HepG2 (cell line): ENCODE results near the gene SLC9A9. TPM values are rescaled to one million over a fixed set of nuclear protein-coding genes. Genes with fewer than 3 reads are reported as not detected.

Experiments used
- ATAC-seq: fragments of 200-7000 bp; cut with Tn5 transposase; 3 replicates; pipeline ENCODE4 v1.9.1; 2020; ENCODE audit warnings: mild to moderate bottlenecking, moderate library complexity
- BruUV-seq: library from RNA; stranded (reverse); fragments of 400-500 nt; replicated peaks from 2 replicates; lab custom pipeline; 2021; lab: Mats Ljungman, UMichigan
- CTCF ChIA-PET: fragments of 300-600 bp; formaldehyde crosslinking; extraction: SDS; loops from one replicate; lab custom pipeline; 2021; ENCODE audit warnings: low total read pairs, inconsistent platforms, low intra/inter-chr PET ratio; lab: Yijun Ruan, JAX
- POLR2A ChIA-PET: fragments of 350-600 bp; sonication (Branson Sonifier 250); formaldehyde crosslinking; loops from one replicate; lab custom pipeline; 2020; ENCODE audit warnings: antibody characterized with exemption, inconsistent platforms; lab: Yijun Ruan, JAX
- DNase-seq: peaks from one replicate; pipeline ENCODE4 v3.0.0-alpha.2; 2015; ENCODE audit warnings: low spot score
- FAIRE-seq: peaks from 3 replicates; lab custom pipeline; 2011; peaks lifted over from hg19 to GRCh38; lab: Jason Lieb, UNC
- H2AFZ ChIP-seq: one replicate; pipeline ENCODE4 v1.6.1; 2011; ENCODE audit warnings: low read length, inconsistent platforms
- H3K27ac ChIP-seq: fragments of 300-600 bp; 3 replicates; pipeline ENCODE4 v1.8.0; 2011; ENCODE audit warnings: mixed run types, mild to moderate bottlenecking, mixed read lengths, low read length, inconsistent platforms; ENCODE audit not compliant: insufficient read depth; ENCODE audit errors: extremely low read length
- H3K27me3 ChIP-seq, 2 experiments: fragments of 200-600 bp in 1 of 2; 2 replicates in 1 of 2; 3 replicates in 1 of 2; pipeline versions ENCODE4 v1.6.0 to v1.8.0; 2011; ENCODE audit warnings: low read length in 2 of 2, mild to moderate bottlenecking in 2 of 2, moderate library complexity in 2 of 2, inconsistent platforms in 1 of 2; ENCODE audit not compliant: insufficient read depth in 2 of 2, control insufficient read depth in 1 of 2
- H3K36me3 ChIP-seq, 2 experiments: fragments of 200-600 bp in 1 of 2; replicated peaks in 1 of 2; 2 replicates in 1 of 2; 3 replicates in 1 of 2; pipeline versions ENCODE4 v1.5.1 to v1.8.0; 2011; ENCODE audit warnings: low read length in 2 of 2, inconsistent platforms in 1 of 2; ENCODE audit not compliant: insufficient read depth in 2 of 2, control insufficient read depth in 1 of 2
- H3K4me1 ChIP-seq: 2 replicates; pipeline ENCODE4 v1.5.1; 2012; ENCODE audit warnings: low read length, inconsistent platforms; ENCODE audit not compliant: insufficient read depth
- H3K4me2 ChIP-seq: 2 replicates; pipeline ENCODE4 v1.6.0; 2011; ENCODE audit warnings: low read depth, low read length, inconsistent platforms
- H3K4me3 ChIP-seq, 3 experiments: fragments of 200-600 bp in 1 of 3; sonication (generic), shearing (Covaris generic) in 1 of 3; replicated peaks in 1 of 3; 2 replicates each; pipeline ENCODE4 v1.5.1; 2011 to 2016; ENCODE audit warnings: low read length in 3 of 3, inconsistent platforms in 2 of 3, low read depth in 2 of 3, mild to moderate bottlenecking in 2 of 3, control low read depth in 1 of 3, mixed read lengths in 1 of 3; ENCODE audit not compliant: insufficient read depth in 1 of 3
- H3K79me2 ChIP-seq: one replicate; pipeline ENCODE4 v1.6.1; 2011; ENCODE audit warnings: low read length, inconsistent platforms; ENCODE audit not compliant: insufficient read depth
- H3K9ac ChIP-seq: 2 replicates; pipeline ENCODE4 v1.6.0; 2011; ENCODE audit warnings: mild to moderate bottlenecking, low read depth, low read length, inconsistent platforms; ENCODE audit not compliant: insufficient read depth
- H3K9me3 ChIP-seq: 2 replicates; pipeline ENCODE4 v1.5.1; 2012; ENCODE audit warnings: mild to moderate bottlenecking, low read length
- H4K20me1 ChIP-seq: 2 replicates; pipeline ENCODE4 v1.6.0; 2011; ENCODE audit warnings: inconsistent platforms, mild to moderate bottlenecking, low read length, moderate library complexity; ENCODE audit not compliant: insufficient read depth
- AHR ChIP-seq: IDR thresholded peaks from 2 replicates; pipeline ENCODE4 v1.6.1; 2018; ENCODE audit warnings: missing genetic modification reagents, missing compliant biosample characterization
- CCDC6 ChIP-seq: sonication (generic); formaldehyde crosslinking; IDR thresholded peaks from 2 replicates; pipeline ENCODE4 v1.8.1; 2022; ENCODE audit warnings: mild to moderate bottlenecking, missing genetic modification reagents, moderate library complexity
- IKZF4 ChIP-seq: sonication (generic); formaldehyde crosslinking; IDR thresholded peaks from 2 replicates; pipeline ENCODE4 v1.5.1; 2020; ENCODE audit warnings: borderline replicate concordance, mild to moderate bottlenecking, low read depth, missing genetic modification reagents; ENCODE audit errors: not compliant biosample characterization
- IRF2 ChIP-seq: IDR thresholded peaks from 2 replicates; pipeline ENCODE4 v1.6.1; 2018; ENCODE audit warnings: missing genetic modification reagents, missing compliant biosample characterization
- MBNL3 ChIP-seq: fragments of 250-450 bp; sonication (Bioruptor Pico); conservative IDR thresholded peaks from 2 replicates; pipeline ENCODE4 v1.8.0; 2022; ENCODE audit warnings: mild to moderate bottlenecking, inconsistent platforms
- NCOA2 ChIP-seq: sonication (generic); formaldehyde crosslinking; IDR thresholded peaks from 2 replicates; pipeline ENCODE4 v1.8.0; 2022; ENCODE audit warnings: inconsistent platforms
- PPARG ChIP-seq: conservative IDR thresholded peaks from 2 replicates; pipeline ENCODE4 v1.6.1; 2016; ENCODE audit warnings: missing biosample characterization, missing genetic modification reagents
- RCOR2 ChIP-seq: IDR thresholded peaks from 2 replicates; pipeline ENCODE4 v1.6.1; 2016; ENCODE audit warnings: missing biosample characterization, missing genetic modification reagents
- REPIN1 ChIP-seq: sonication (generic); formaldehyde crosslinking; IDR thresholded peaks from 2 replicates; pipeline ENCODE4 v1.8.0; 2022; ENCODE audit warnings: missing genetic modification reagents, low read depth, mild to moderate bottlenecking, borderline replicate concordance
- SRSF4 ChIP-seq: fragments of 200-400 bp; formaldehyde crosslinking; IDR thresholded peaks from one replicate; pipeline ENCODE4 v1.6.1; 2018; ENCODE audit warnings: mild to moderate bottlenecking, low read depth, low read length, moderate library complexity; ENCODE audit not compliant: poor library complexity, severe bottlenecking
- TBL1XR1 ChIP-seq: fragments of 150-350 bp; IDR thresholded peaks from 2 replicates; pipeline ENCODE4 v1.6.1; 2014; ENCODE audit warnings: borderline replicate concordance, low read length; ENCODE audit not compliant: partially characterized antibody
- YY1 ChIP-seq: IDR thresholded peaks from 2 replicates; pipeline ENCODE4 v1.6.1; 2011; ENCODE audit warnings: low read length, low read depth, moderate library complexity, mild to moderate bottlenecking; ENCODE audit not compliant: insufficient read depth, insufficient replicate concordance
- ZNF124 ChIP-seq: sonication (generic); formaldehyde crosslinking; IDR thresholded peaks from 2 replicates; pipeline ENCODE4 v1.4.0; 2020; ENCODE audit warnings: missing genetic modification reagents
- ZNF260 ChIP-seq: sonication (generic); formaldehyde crosslinking; IDR thresholded peaks from 2 replicates; pipeline ENCODE4 v1.4.0; 2020; ENCODE audit warnings: missing genetic modification reagents, low read depth, mild to moderate bottlenecking, borderline replicate concordance
- ZNF281 ChIP-seq: sonication (generic); formaldehyde crosslinking; IDR thresholded peaks from 2 replicates; pipeline ENCODE4 v1.4.0; 2020; ENCODE audit warnings: missing genetic modification reagents, borderline replicate concordance
- ZNF672 ChIP-seq: sonication (generic); formaldehyde crosslinking; IDR thresholded peaks from 2 replicates; pipeline ENCODE4 v1.8.1; 2022; ENCODE audit warnings: missing genetic modification reagents
- ZSCAN20 ChIP-seq: sonication (generic); formaldehyde crosslinking; IDR thresholded peaks from 2 replicates; pipeline ENCODE4 v1.4.0; 2020; ENCODE audit warnings: missing genetic modification reagents, mild to moderate bottlenecking, borderline replicate concordance
- WGBS: methylation state at CpG from one replicate; pipeline ENCODE4 v1.1.6; 2017; ENCODE audit warnings: low lambda C conversion rate; 5-methylcytosine and 5-hydroxymethylcytosine counted together
- in situ Hi-C: cut with HindIII; loops from 2 replicates; pipeline ENCODE4 v1.10.0; 2017; ENCODE audit warnings: low pct_unique_long_range_greater_than_20kb; ENCODE audit not compliant: extremely low pct_ligation_motif_present
- intact Hi-C: fragments of 100-400 bp; cut with micrococcal nuclease; formaldehyde crosslinking; loops from one replicate; pipeline ENCODE4 v1.10.0; 2022; ENCODE audit not compliant: unreplicated experiment
- polyA plus RNA-seq, 8 experiments: library from polyadenylated mRNA; depleted of rRNA in 3 of 8; stranded (reverse) in 7 of 8; unstranded in 1 of 8; fragments of >200 nt; fragmentation: Illumina TruSeq in 4 of 8; extraction: Trizol in 4 of 8; gene quantifications; 2 replicates each; pipeline versions ENCODE4 v1.2.1 to v1.2.3, GENCODE V29; 2011 to 2016; ENCODE audit warnings: low read depth in 4 of 8, missing spikeins in 1 of 8, mixed read lengths in 1 of 8; ENCODE audit not compliant: insufficient read depth in 1 of 8
- total RNA-seq, 5 experiments: library from RNA; depleted of rRNA; stranded (reverse); fragments of >200 nt; fragmentation: Illumina TruSeq; extraction: Trizol; gene quantifications; 2 replicates each; pipeline ENCODE4 v1.2.3, GENCODE V29; 2016; ENCODE audit warnings: low read depth in 1 of 5

The SLC9A9 gene
- total and polyA plus RNA-seq, 2 of the 13 experiments (the other 11 are each of a cell fraction or from before 2014, with no cell fraction given): not detected

- H3K4me3 ChIP-seq: no peak overlapping the region
- no TSS peak for BruUV-seq
- TF ChIP-seq ZNF124 (CRISPR knock-in tag) (no peak), YY1 (peak; percentile 44), SRSF4 (no peak), RCOR2 (CRISPR knock-in tag) (no peak), TBL1XR1 (no peak)
- ATAC-seq: no peak
- H2AFZ ChIP-seq: no peak overlapping the region
- WGBS: 25% methylated on average over 3 of the region's 3 CpGs
- H3K9ac ChIP-seq: no peak overlapping the region
- no peak overlapping the region for H3K4me2 ChIP-seq
- POLR2A ChIA-PET: no interaction called here
- in situ Hi-C loops: no loop called here
- intact Hi-C loops: no loop called here
- no peak for FAIRE-seq
- H3K27ac ChIP-seq: no peak overlapping the region
- no peaks in the 10 kb centered on the region for H3K9me3 ChIP-seq
- no peaks in the 10 kb centered on the region for H4K20me1 ChIP-seq
- H3K27me3 ChIP-seq: no peaks in the 10 kb centered on the region; a peak in 1 of 5 replicates
- CTCF ChIA-PET: no interaction called here
- H3K4me1 ChIP-seq: no peaks in the 10 kb centered on the region
- DNase-seq: no peak
- H3K36me3 ChIP-seq: no peaks in the 10 kb centered on the region
- no peaks in the 10 kb centered on the region for H3K79me2 ChIP-seq
Observed at GRCh38 chr3:143497382-143497781, 350.9 kb downstream of the SLC9A9 start.

GRCh38 chr3:143496191-143496590, 352.1 kb downstream of the SLC9A9 start:
- TF ChIP-seq IRF2 (CRISPR knock-in tag) (no peak), CCDC6 (no peak), REPIN1 (CRISPR knock-in tag) (no peak), NCOA2 (CRISPR knock-in tag) (no peak), MBNL3 (no peak), AHR (CRISPR knock-in tag) (no peak), IKZF4 (CRISPR knock-in tag) (no peak), ZNF672 (CRISPR knock-in tag) (no peak), ZNF281 (CRISPR knock-in tag) (no peak), ZSCAN20 (CRISPR knock-in tag) (no peak), ZNF260 (CRISPR knock-in tag) (no peak), PPARG (CRISPR knock-in tag) (no peak)
- TF ChIP-seq, all 625 proteins: peak for 0
- DNase-seq (no peak), FAIRE-seq (no peak), ATAC-seq (no peak)
- Histone ChIP-seq H3K27me3 (no peaks in the 10 kb centered on the region; a peak in 1 of 5 replicates), H3K79me2 (no peaks in the 10 kb centered on the region), H4K20me1 (no peaks in the 10 kb centered on the region), H2AFZ (no peak overlapping the region), H3K9ac (no peak overlapping the region), H3K4me1 (no peaks in the 10 kb centered on the region), H3K9me3 (no peaks in the 10 kb centered on the region), H3K27ac (no peak overlapping the region), H3K36me3 (no peaks in the 10 kb centered on the region), H3K4me2 (no peak overlapping the region), H3K4me3 (no peak overlapping the region)
- in situ Hi-C loops: no loop called here
- CTCF ChIA-PET: no interaction called here
- POLR2A ChIA-PET: no interaction called here
- no TSS peak for BruUV-seq
- intact Hi-C loops: no loop called here
- WGBS: 0% methylated on average over 1 of the region's 1 CpG
